Panc1 (cell line): ENCODE measurements around the gene FAM234B. TPM values are rescaled to one million over a fixed set of nuclear protein-coding genes. Genes with fewer than 3 reads are reported as not detected.

Experiments used
- ATAC-seq: fragments of 200-7000 bp; cut with Tn5 transposase; 2 replicates; pipeline ENCODE4 v1.9.1; 2020; ENCODE audit warnings: mild to moderate bottlenecking, moderate library complexity
- BruUV-seq: library from RNA; stranded (reverse); fragments of 400-500 nt; replicated peaks from 2 replicates; lab custom pipeline; 2021; lab: Mats Ljungman, UMichigan
- CTCF ChIA-PET: fragments of 300-600 bp; sonication (Branson Sonifier 250); formaldehyde crosslinking; loops from one replicate; lab custom pipeline; 2022; ENCODE audit warnings: antibody characterized with exemption; lab: Charles Lee
- POLR2A ChIA-PET: fragments of 300-600 bp; sonication (Branson Sonifier 250); formaldehyde crosslinking; loops from one replicate; lab custom pipeline; 2022; ENCODE audit warnings: antibody characterized with exemption; lab: Charles Lee
- DNase-seq: peaks from one replicate; pipeline ENCODE4 v3.0.0-alpha.2; 2010; ENCODE audit warnings: low read depth, low spot score
- H3K27ac ChIP-seq: 2 replicates; pipeline ENCODE4 v1.5.1; 2011; ENCODE audit warnings: mild to moderate bottlenecking, low read length, inconsistent platforms
- H3K27me3 ChIP-seq: fragments of 200-500 bp; sonication (Bioruptor generic); 2 replicates; pipeline ENCODE4 v1.6.0; 2014; ENCODE audit warnings: low read length, inconsistent platforms; ENCODE audit not compliant: control insufficient read depth, insufficient read depth
- H3K36me3 ChIP-seq: fragments of 200-500 bp; sonication (Bioruptor generic); 2 replicates; pipeline ENCODE4 v1.5.1; 2014; ENCODE audit warnings: inconsistent platforms, mild to moderate bottlenecking, low read length, moderate library complexity; ENCODE audit not compliant: control insufficient read depth, insufficient read depth
- H3K4me1 ChIP-seq: 2 replicates; pipeline ENCODE4 v1.5.1; 2011; ENCODE audit warnings: inconsistent platforms, mild to moderate bottlenecking, low read length, moderate library complexity; ENCODE audit not compliant: control insufficient read depth, insufficient read depth
- H3K4me3 ChIP-seq, 2 experiments: 2 replicates each; pipeline ENCODE4 v1.5.1; 2011 to 2012; ENCODE audit warnings: low read depth in 2 of 2, low read length in 2 of 2, mild to moderate bottlenecking in 2 of 2, inconsistent platforms in 1 of 2, moderate library complexity in 1 of 2
- H3K9me3 ChIP-seq: fragments of 200-500 bp; sonication (Bioruptor generic); 2 replicates; pipeline ENCODE4 v1.5.1; 2014; ENCODE audit warnings: low read depth, mild to moderate bottlenecking, inconsistent platforms, low read length, moderate library complexity; ENCODE audit not compliant: control insufficient read depth, insufficient read depth
- POLR2AphosphoS5 ChIP-seq: IDR thresholded peaks from 2 replicates; pipeline ENCODE4 v1.6.1; 2012; ENCODE audit warnings: mild to moderate bottlenecking, low read depth, low read length, moderate library complexity
- SIN3A ChIP-seq: IDR thresholded peaks from 2 replicates; pipeline ENCODE4 v1.6.1; 2012; ENCODE audit warnings: low read depth, mild to moderate bottlenecking, low read length, moderate library complexity, borderline replicate concordance; ENCODE audit not compliant: insufficient read depth
- TCF7L2 ChIP-seq: IDR thresholded peaks from 2 replicates; pipeline ENCODE4 v1.6.1; 2011; ENCODE audit warnings: mild to moderate bottlenecking, low read depth, low read length, inconsistent platforms
- in situ Hi-C: cut with HindIII; loops from 2 replicates; pipeline ENCODE4 v1.10.0; 2016; ENCODE audit warnings: low sequenced_read_pairs, low pct_unique_long_range_greater_than_20kb
- intact Hi-C: fragments of 100-400 bp; cut with micrococcal nuclease; formaldehyde crosslinking; loops from one replicate; pipeline ENCODE4 v1.10.0; 2022; ENCODE audit not compliant: unreplicated experiment
- total RNA-seq: library from RNA; stranded (reverse); gene quantifications from one replicate; pipeline ENCODE4 v1.2.1, GENCODE V29; 2021; ENCODE audit not compliant: unreplicated experiment
- TF ChIP-seq, protein P1 (sequence below): fragments of 450-650 bp; IDR thresholded peaks from 2 replicates; pipeline ENCODE4 v1.5.1; 2017; ENCODE audit warnings: mild to moderate bottlenecking
- TF ChIP-seq, protein P2 (sequence below), 2 experiments: IDR thresholded peaks; 2 replicates each; pipeline ENCODE4 v1.6.1; 2011 to 2012; ENCODE audit warnings: low read depth in 2 of 2, control low read depth in 1 of 2, low read length in 1 of 2, mild to moderate bottlenecking in 1 of 2, moderate library complexity in 1 of 2; ENCODE audit not compliant: insufficient read depth in 1 of 2

FAM234B gene
- total RNA-seq, 1 experiment from 2014 or later, result 5.4 TPM

DNA sequence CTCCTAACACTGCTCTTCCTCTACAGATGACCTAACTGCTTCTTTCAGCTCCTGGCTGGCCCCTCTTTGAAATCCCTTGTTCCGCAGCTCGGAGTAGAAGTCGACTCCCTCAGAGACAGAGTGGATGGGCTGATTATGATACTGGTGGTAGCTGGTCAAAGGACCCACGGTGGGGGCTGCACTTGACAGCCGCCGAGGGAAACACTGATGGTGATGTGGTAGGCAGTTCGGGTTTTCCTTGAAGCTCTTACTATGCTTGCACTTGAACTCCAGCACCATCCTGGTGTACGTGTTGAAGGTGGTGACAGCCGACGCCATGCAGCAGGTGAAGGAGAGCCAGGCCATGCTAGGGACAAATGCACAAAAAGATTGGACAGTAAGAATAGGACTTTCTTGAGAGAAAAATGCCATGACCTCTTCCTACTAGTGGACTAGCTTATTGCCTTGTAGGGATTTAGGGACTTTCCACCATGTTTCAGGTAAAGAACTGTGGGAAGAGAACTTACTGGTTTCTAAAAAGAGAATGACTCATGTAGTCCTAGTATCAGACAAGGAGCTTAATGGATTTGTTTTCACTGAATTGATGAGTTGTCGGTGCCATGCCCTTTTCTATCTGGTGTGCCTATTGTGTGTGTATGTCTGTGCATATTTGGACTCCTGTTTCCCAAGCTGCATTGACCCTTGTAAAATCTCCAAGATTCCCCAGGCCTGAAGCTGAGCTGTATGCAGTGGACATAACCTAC, 40.9 kb downstream of the FAM234B start:
- Histone ChIP-seq H3K27ac (no peak overlapping the region), H3K36me3 (no peaks in the 10 kb centered on the region), H3K27me3 (no peaks in the 10 kb centered on the region), H3K4me3 (no peak overlapping the region), H3K9me3 (no peaks in the 10 kb centered on the region), H3K4me1 (no peaks in the 10 kb centered on the region)
- no peak for ATAC-seq
- in situ Hi-C loops, result no loop called here
- ChIA-PET POLR2A (no interaction called here), CTCF (no interaction called here)
- no peak for TF ChIP-seq TCF7L2
- TF ChIP-seq SIN3A, result no peak
- TF ChIP-seq POLR2AphosphoS5, result no peak
- TF ChIP-seq, protein P1, sequence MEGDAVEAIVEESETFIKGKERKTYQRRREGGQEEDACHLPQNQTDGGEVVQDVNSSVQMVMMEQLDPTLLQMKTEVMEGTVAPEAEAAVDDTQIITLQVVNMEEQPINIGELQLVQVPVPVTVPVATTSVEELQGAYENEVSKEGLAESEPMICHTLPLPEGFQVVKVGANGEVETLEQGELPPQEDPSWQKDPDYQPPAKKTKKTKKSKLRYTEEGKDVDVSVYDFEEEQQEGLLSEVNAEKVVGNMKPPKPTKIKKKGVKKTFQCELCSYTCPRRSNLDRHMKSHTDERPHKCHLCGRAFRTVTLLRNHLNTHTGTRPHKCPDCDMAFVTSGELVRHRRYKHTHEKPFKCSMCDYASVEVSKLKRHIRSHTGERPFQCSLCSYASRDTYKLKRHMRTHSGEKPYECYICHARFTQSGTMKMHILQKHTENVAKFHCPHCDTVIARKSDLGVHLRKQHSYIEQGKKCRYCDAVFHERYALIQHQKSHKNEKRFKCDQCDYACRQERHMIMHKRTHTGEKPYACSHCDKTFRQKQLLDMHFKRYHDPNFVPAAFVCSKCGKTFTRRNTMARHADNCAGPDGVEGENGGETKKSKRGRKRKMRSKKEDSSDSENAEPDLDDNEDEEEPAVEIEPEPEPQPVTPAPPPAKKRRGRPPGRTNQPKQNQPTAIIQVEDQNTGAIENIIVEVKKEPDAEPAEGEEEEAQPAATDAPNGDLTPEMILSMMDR, result no peak
- TF ChIP-seq, protein P2, sequence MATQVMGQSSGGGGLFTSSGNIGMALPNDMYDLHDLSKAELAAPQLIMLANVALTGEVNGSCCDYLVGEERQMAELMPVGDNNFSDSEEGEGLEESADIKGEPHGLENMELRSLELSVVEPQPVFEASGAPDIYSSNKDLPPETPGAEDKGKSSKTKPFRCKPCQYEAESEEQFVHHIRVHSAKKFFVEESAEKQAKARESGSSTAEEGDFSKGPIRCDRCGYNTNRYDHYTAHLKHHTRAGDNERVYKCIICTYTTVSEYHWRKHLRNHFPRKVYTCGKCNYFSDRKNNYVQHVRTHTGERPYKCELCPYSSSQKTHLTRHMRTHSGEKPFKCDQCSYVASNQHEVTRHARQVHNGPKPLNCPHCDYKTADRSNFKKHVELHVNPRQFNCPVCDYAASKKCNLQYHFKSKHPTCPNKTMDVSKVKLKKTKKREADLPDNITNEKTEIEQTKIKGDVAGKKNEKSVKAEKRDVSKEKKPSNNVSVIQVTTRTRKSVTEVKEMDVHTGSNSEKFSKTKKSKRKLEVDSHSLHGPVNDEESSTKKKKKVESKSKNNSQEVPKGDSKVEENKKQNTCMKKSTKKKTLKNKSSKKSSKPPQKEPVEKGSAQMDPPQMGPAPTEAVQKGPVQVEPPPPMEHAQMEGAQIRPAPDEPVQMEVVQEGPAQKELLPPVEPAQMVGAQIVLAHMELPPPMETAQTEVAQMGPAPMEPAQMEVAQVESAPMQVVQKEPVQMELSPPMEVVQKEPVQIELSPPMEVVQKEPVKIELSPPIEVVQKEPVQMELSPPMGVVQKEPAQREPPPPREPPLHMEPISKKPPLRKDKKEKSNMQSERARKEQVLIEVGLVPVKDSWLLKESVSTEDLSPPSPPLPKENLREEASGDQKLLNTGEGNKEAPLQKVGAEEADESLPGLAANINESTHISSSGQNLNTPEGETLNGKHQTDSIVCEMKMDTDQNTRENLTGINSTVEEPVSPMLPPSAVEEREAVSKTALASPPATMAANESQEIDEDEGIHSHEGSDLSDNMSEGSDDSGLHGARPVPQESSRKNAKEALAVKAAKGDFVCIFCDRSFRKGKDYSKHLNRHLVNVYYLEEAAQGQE (IDR thresholded peaks at IDR 0.05; ENCODE audit: insufficient read depth in 1 of 2, low read depth in 2 of 2, low read length in 1 of 2), result no peak
- no TSS peak for BruUV-seq
- intact Hi-C loops, result no loop called here
- DNase-seq, result no peak

DNA sequence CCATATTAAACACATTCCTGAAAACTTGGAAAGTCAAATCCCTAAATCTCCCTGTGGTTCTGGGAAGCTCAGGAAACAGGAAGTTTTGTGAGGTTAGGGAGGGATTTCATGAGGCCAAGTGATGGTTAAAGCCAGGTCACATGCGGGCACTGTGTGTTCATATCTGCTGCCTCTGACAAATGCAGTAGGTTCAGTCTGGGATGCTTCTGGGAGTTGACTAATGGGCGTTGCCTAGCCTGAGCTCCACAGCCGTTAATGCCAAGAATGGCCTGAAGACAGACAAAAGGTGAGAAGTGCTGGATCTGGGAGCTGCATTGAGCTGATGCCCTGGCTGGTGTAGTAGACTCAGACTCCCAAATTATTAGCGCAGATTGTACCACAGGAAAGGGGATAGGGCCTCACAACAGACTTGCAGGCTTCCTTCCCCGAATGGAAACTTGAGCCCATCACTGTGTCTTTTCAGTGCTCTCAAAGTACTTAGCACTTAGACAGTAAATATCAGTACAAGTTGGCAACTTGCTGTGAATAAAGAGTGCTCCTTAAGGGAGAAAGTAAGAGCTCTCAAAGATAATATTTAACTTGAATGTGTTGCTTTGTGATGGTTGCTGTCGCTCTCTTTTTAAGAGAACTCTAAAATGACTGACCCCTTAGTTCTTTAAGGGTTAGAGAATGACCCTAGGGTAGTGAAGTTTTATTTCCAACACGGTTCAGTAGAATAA, 41.9 kb downstream of the FAM234B start:
- in situ Hi-C loops (no loop called here), intact Hi-C loops (no loop called here)
- Histone ChIP-seq H3K27ac (no peak overlapping the region), H3K27me3 (no peaks in the 10 kb centered on the region), H3K4me3 (no peak overlapping the region), H3K4me1 (no peaks in the 10 kb centered on the region), H3K36me3 (no peaks in the 10 kb centered on the region), H3K9me3 (no peaks in the 10 kb centered on the region)
- TF ChIP-seq, protein P1, result no peak
- TF ChIP-seq, protein P2 (IDR thresholded peaks at IDR 0.05; ENCODE audit: insufficient read depth in 1 of 2, low read depth in 2 of 2, low read length in 1 of 2), result no peak
- TF ChIP-seq POLR2AphosphoS5 (no peak), TCF7L2 (no peak), SIN3A (no peak)
- DNase-seq, result no peak
- ChIA-PET POLR2A (interaction anchor here (0.6 kb wide), 1 partner anchor 51 kb away, joined by 4 read pairs; no protein-coding TSS in a partner anchor), CTCF (no interaction called here)
- no peak for ATAC-seq
- no TSS peak for BruUV-seq
